ENCODE results near the gene AHI1.

GRCh38 chr6:135305684-135306083 is 191.9 kb downstream of the AHI1 start:
- TF ChIP-seq CTCF (IDR thresholded peaks at IDR 0.05) (no peak), POLR2A (IDR thresholded peaks at IDR 0.05) (no peak), EP300 (IDR thresholded peaks at IDR 0.05) (no peak)

Measured in ovary (tissue), 3 donors.